ENCODE measurements around the gene HLA-C. TPM values are rescaled to one million over a fixed set of nuclear protein-coding genes. Genes with fewer than 3 reads are reported as not detected.

The HLA-C gene
- total RNA-seq, 1 donor from 2014 or later, result 285 TPM

DNA sequence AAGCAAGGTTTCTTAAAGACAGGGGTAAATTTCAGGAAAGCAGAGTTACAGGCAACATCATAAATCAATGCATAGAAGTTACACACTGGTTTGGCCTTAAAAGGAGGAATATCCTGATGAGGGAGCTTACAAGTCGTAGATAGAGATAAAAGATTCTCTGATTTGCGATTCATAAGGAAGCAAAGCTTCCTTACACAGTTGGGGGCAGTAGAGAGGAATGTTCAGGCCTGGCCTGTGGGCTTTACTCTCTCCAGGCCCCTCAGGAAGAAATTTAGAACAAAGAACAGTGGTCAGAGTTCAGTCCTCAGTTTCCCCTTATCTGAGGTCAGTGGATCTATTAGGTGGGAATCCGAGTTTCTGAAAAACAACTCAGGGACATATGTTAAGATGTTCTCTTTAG is 19.3 kb downstream of the HLA-C start:
- FAIRE-seq, result peak; percentile 13
- Histone ChIP-seq H3K4me3 (ENCODE audit: low read depth, low read length) (no peak overlapping the region), H3K27me3 (ENCODE audit: control insufficient read depth, insufficient read depth, low read length) (no peaks in the 10 kb centered on the region), H3K36me3 (ENCODE audit: control insufficient read depth, insufficient read depth, low read length) (no peaks in the 10 kb centered on the region)
- TF ChIP-seq, protein P1, sequence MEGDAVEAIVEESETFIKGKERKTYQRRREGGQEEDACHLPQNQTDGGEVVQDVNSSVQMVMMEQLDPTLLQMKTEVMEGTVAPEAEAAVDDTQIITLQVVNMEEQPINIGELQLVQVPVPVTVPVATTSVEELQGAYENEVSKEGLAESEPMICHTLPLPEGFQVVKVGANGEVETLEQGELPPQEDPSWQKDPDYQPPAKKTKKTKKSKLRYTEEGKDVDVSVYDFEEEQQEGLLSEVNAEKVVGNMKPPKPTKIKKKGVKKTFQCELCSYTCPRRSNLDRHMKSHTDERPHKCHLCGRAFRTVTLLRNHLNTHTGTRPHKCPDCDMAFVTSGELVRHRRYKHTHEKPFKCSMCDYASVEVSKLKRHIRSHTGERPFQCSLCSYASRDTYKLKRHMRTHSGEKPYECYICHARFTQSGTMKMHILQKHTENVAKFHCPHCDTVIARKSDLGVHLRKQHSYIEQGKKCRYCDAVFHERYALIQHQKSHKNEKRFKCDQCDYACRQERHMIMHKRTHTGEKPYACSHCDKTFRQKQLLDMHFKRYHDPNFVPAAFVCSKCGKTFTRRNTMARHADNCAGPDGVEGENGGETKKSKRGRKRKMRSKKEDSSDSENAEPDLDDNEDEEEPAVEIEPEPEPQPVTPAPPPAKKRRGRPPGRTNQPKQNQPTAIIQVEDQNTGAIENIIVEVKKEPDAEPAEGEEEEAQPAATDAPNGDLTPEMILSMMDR (IDR thresholded peaks at IDR 0.05; ENCODE audit: insufficient read depth, low read length, severe bottlenecking), result no peak
- no peak for DNase-seq (ENCODE audit: low read depth)

DNA sequence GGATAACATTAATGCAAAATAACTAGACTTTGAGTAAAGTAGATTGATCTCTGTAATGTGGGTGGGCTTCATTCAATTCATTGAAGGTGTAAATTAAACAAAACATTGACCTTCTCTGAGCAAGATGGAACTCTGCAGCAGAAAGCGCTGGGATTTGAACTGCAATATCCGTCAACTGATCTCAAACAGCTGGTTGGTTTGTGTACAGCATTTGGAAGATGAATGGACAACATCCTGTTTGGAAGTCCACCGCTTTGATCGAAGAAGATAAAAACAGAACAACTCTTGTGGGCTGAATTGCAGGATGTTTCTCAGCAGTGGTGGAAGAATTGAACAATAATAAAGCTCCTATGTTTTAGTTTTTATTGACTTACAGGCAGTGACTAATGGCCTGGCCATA is 20.6 kb downstream of the HLA-C start:
- no peaks in the 10 kb centered on the region for H3K36me3 ChIP-seq (ENCODE audit: control insufficient read depth, insufficient read depth, low read length)
- DNase-seq (ENCODE audit: low read depth), result no peak
- no peak for FAIRE-seq
- TF ChIP-seq, protein P1 (IDR thresholded peaks at IDR 0.05; ENCODE audit: insufficient read depth, low read length, severe bottlenecking), result no peak
- H3K27me3 ChIP-seq (ENCODE audit: control insufficient read depth, insufficient read depth, low read length), result no peaks in the 10 kb centered on the region
- H3K4me3 ChIP-seq (ENCODE audit: low read depth, low read length), result no peak overlapping the region

DNA sequence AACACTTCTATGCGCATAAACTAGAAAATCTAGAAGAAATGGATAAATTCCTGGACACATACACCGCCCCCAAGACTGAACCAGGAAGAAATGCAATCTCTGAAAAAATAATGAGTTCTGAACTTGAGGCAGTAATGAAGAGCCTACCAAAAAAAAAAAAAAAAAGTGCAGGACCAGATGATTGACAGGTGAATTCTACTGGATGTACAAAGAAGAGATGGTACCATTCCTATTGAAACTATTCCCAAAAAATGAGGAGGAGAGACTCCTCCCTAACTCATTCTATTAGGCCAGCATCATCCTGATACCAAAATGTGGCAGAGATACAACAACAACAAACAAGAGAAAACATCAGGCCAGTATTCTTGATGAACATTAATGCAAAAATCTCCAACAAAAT is 22.7 kb downstream of the HLA-C start:
- TF ChIP-seq, protein P1 (IDR thresholded peaks at IDR 0.05; ENCODE audit: insufficient read depth, low read length, severe bottlenecking), result no peak
- Histone ChIP-seq H3K4me3 (ENCODE audit: low read depth, low read length) (no peak overlapping the region), H3K27me3 (ENCODE audit: control insufficient read depth, insufficient read depth, low read length) (no peaks in the 10 kb centered on the region), H3K36me3 (ENCODE audit: control insufficient read depth, insufficient read depth, low read length) (no peaks in the 10 kb centered on the region)
- DNase-seq (ENCODE audit: low read depth), result no peak
- no peak for FAIRE-seq

DNA sequence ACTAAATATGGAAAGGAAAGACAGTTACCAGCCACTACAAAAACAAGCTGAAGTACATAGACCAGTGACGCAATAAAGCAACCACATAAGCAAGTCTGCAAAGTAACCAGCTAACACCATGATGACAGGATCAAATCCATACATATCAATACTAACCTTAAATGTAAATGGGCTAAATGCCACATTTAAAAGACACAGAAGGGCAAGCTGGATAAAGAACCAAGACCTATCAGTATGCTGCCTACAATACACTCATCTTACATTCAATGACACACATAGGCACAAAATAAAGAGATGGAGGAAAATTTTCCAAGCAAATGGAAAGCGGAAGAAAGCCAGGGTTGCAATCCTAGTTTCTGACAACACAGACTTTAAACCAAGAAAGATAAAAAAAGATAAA is 24.1 kb downstream of the HLA-C start:
- DNase-seq (ENCODE audit: low read depth) (no peak), FAIRE-seq (no peak)
- TF ChIP-seq, protein P1 (IDR thresholded peaks at IDR 0.05; ENCODE audit: insufficient read depth, low read length, severe bottlenecking), result no peak
- Histone ChIP-seq H3K4me3 (ENCODE audit: low read depth, low read length) (no peak overlapping the region), H3K36me3 (ENCODE audit: control insufficient read depth, insufficient read depth, low read length) (no peaks in the 10 kb centered on the region), H3K27me3 (ENCODE audit: control insufficient read depth, insufficient read depth, low read length) (no peaks in the 10 kb centered on the region)

DNA sequence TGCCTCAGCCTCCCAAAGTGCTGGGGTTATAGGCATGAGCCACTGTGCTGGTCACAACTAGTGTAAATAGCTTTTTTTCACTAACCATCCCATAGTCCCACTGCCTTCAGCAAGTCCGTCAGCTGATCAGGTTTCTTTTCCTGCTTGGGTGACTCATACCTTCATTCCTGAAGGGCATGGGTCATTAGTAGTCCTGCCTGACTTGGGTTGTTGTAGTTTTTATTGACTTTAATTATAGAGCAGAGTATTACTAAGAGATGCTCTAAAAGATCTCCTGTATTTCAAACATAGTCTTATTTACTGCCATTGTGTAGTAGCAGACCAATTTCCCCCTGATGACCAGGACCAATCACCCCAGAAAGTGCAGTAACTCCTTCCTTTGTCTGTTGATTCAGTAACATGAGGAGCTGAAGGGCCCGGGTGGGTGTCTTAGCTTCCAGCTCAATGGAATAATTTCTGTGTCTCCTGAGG is 25.8 kb downstream of the HLA-C start:
- Histone ChIP-seq H3K4me3 (ENCODE audit: low read depth, low read length) (no peak overlapping the region), H3K27me3 (ENCODE audit: control insufficient read depth, insufficient read depth, low read length) (no peaks in the 10 kb centered on the region), H3K36me3 (ENCODE audit: control insufficient read depth, insufficient read depth, low read length) (no peaks in the 10 kb centered on the region)
- DNase-seq (ENCODE audit: low read depth), result peak; percentile 96
- no peak for FAIRE-seq
- TF ChIP-seq, protein P1 (IDR thresholded peaks at IDR 0.05; ENCODE audit: insufficient read depth, low read length, severe bottlenecking), result no peak

DNA sequence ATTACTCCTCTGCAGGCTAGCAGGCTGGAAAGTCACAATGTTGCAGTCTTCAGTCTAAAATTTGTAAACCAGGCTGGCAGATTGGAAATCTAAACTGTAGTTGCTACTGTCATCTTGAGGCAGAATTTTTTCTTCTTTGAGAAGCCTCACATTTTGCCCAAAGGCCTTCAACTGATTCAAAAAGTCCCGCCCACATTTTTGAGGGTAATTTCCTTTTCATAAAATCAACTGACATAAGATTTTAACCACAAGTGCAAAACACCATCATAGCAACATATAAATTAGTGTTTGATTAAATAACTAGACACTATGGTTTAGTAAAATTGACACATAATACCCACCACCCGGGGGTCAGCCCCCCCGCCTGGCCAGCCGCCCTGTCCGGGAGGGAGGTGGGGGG is 28.4 kb downstream of the HLA-C start:
- TF ChIP-seq, protein P1 (IDR thresholded peaks at IDR 0.05; ENCODE audit: insufficient read depth, low read length, severe bottlenecking), result no peak
- FAIRE-seq, result no peak
- H3K4me3 ChIP-seq (ENCODE audit: low read depth, low read length), result no peak overlapping the region
- H3K27me3 ChIP-seq (ENCODE audit: control insufficient read depth, insufficient read depth, low read length), result no peaks in the 10 kb centered on the region
- DNase-seq (ENCODE audit: low read depth), result no peak
- H3K36me3 ChIP-seq (ENCODE audit: control insufficient read depth, insufficient read depth, low read length), result no peaks in the 10 kb centered on the region

All from bronchial epithelial cell (primary cell).